Kidney (tissue), 14 donors: ENCODE data around the gene DNAH11. TPM values are rescaled to one million over a fixed set of nuclear protein-coding genes. Genes with fewer than 3 reads are reported as not detected.
A peak's percentile ranks its signal among the peaks of the same experiment; 100 is the strongest.
"Not testable (repeated sequence)": the region's sequence is repeated elsewhere in the genome, so short reads cannot be mapped to it uniquely, and the experiment has no call there.

Experiments used
- DNase-seq, 5 donors: peaks; one replicate each; pipeline ENCODE4 v3.0.0-alpha.2; 2013 to 2020
- FAIRE-seq: peaks from 2 replicates; lab custom pipeline; 2012; peaks lifted over from hg19 to GRCh38; lab: Jason Lieb, UNC
- H3K27ac ChIP-seq, 2 donors: one replicate each; pipeline ENCODE4 v1.7.0; 2013; ENCODE audit warnings: low read depth in 2 of 2, low read length in 2 of 2, inconsistent platforms in 1 of 2
- H3K27me3 ChIP-seq: one replicate; pipeline ENCODE4 v1.7.1; 2013; ENCODE audit warnings: low read length, inconsistent platforms; ENCODE audit not compliant: control insufficient read depth, insufficient read depth
- H3K36me3 ChIP-seq, 3 donors: one replicate each; pipeline versions ENCODE4 v1.7.0 to v1.7.1; 2013; ENCODE audit warnings: low read length in 3 of 3, control low read depth in 1 of 3, inconsistent platforms in 1 of 3; ENCODE audit not compliant: insufficient read depth in 3 of 3, control insufficient read depth in 2 of 3
- H3K4me1 ChIP-seq, 3 donors: one replicate each; pipeline versions ENCODE4 v1.7.0 to v1.7.1; 2013; ENCODE audit warnings: low read length in 3 of 3, inconsistent platforms in 1 of 3, low read depth in 1 of 3; ENCODE audit not compliant: control insufficient read depth in 2 of 3, insufficient read depth in 2 of 3
- H3K4me3 ChIP-seq, 3 donors: one replicate each; pipeline versions ENCODE4 v1.7.0 to v1.8.1; 2013; ENCODE audit warnings: low read length in 3 of 3, control low read depth in 1 of 3, inconsistent platforms in 1 of 3
- H3K9ac ChIP-seq, 3 donors: one replicate each; pipeline versions ENCODE4 v1.7.0 to v1.7.1; 2013; ENCODE audit warnings: low read length in 3 of 3, control low read depth in 1 of 3, inconsistent platforms in 1 of 3
- H3K9me3 ChIP-seq, 3 donors: one replicate each; pipeline versions ENCODE4 v1.7.0 to v1.7.1; 2013; ENCODE audit warnings: low read length in 3 of 3, control low read depth in 1 of 3, inconsistent platforms in 1 of 3; ENCODE audit not compliant: control insufficient read depth in 2 of 3, insufficient read depth in 1 of 3
- intact Hi-C: fragments of 100-400 bp; cut with DNase I; formaldehyde crosslinking; loops from one replicate; pipeline ENCODE4 v1.11.1; 2022
- polyA plus RNA-seq: library from polyadenylated mRNA; stranded (reverse); fragments of 350-450 nt; fragmentation: Illumina TruSeq; extraction: RNeasy Lipid Tissue Mini Kit (QIAGEN cat#74804); gene quantifications from one replicate; pipeline ENCODE4 v1.2.3, GENCODE V29; 2014; ENCODE audit warnings: low read depth, low replicate concordance; ENCODE audit not compliant: insufficient read depth
- total RNA-seq: library from RNA; stranded (reverse); fragmentation: NEBNext Ultra II Directional; extraction: Animal tissue kit (Norgen Biotek cat#: 25700); gene quantifications from one replicate; pipeline ENCODE4 v1.2.1, GENCODE V29; 2021
- TF ChIP-seq, protein P1 (sequence below): IDR thresholded peaks from 3 replicates; pipeline ENCODE4 v1.5.1; 2012; ENCODE audit warnings: mild to moderate bottlenecking, moderate library complexity, borderline replicate concordance; ENCODE audit not compliant: insufficient read depth; ENCODE audit errors: extremely low read depth
- donor health status: control.
- donor health status: control.
- donor health status: control.
- donor health status: control.
- donor health status: control.
- donor health status: DM: yes; HTN: yes; CAD: no.
- donor health status: Normal renal cell carcinoma (clear cell type).

DNAH11 gene
- total and polyA plus RNA-seq, 2 donors from 2014 or later = 0.58 to 2.3 TPM

DNA sequence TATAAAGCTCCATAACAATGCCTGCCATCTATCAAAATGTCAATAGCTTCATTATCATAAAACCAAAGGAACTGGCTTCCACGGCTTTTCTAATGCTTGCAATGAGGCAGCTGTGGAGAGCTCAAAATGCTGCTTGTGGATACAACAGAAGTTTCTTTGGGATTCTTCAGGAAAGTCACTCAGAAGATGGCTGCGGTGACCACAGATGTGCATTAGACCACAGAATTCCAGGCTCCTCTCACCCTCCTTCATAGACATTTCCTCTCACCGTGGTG lies 325.7 kb downstream of the DNAH11 start:
- Histone ChIP-seq H3K4me3 (no peak overlapping the region), H3K27ac (no peak overlapping the region), H3K9ac (no peak overlapping the region), H3K27me3 (no peaks in the 10 kb centered on the region), H3K4me1 (peaks cover 0 to 4% (median 0%) of the 10 kb centered on the region in 3 donors), H3K36me3 (no peaks in the 10 kb centered on the region), H3K9me3 (no peaks in the 10 kb centered on the region)
- FAIRE-seq (no peak), DNase-seq (peak in 1 of 5 donors; percentile 8)
- intact Hi-C loops = no loop called here
- TF ChIP-seq, protein P1, sequence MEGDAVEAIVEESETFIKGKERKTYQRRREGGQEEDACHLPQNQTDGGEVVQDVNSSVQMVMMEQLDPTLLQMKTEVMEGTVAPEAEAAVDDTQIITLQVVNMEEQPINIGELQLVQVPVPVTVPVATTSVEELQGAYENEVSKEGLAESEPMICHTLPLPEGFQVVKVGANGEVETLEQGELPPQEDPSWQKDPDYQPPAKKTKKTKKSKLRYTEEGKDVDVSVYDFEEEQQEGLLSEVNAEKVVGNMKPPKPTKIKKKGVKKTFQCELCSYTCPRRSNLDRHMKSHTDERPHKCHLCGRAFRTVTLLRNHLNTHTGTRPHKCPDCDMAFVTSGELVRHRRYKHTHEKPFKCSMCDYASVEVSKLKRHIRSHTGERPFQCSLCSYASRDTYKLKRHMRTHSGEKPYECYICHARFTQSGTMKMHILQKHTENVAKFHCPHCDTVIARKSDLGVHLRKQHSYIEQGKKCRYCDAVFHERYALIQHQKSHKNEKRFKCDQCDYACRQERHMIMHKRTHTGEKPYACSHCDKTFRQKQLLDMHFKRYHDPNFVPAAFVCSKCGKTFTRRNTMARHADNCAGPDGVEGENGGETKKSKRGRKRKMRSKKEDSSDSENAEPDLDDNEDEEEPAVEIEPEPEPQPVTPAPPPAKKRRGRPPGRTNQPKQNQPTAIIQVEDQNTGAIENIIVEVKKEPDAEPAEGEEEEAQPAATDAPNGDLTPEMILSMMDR = no peak

DNA sequence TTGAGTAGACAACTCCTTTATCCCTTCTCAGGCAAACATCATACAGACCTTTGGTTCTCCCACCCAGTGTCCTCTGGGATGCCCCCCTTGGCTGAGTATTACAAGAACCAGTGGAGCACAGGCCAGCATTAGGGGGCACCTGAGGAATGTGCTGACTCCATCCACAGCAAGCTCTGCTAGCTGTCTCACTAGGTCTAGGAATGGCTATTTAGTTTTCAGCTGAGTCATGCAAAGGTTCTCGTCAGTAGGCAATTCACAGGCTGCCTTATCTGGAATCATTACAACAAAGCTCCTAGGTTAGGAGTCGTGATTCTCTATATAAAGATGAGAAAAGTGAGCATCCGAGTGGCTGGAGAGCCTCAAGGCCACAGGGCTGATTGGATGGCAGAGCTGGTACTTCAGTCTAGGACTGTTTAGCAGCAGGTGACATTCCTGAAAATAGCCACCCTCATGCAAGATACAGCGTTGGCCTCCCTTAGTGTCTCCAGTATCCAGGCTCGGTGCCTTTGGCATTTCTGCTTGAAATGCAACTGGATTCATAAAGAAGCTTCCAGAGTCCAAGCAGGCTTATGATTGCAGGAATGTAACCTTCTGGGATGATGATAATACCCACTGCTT lies 327.1 kb downstream of the DNAH11 start:
- DNase-seq = peak in 1 of 5 donors; percentile 10
- TF ChIP-seq, protein P1 = no peak
- intact Hi-C loops = no loop called here
- Histone ChIP-seq H3K4me3 (no peak overlapping the region), H3K36me3 (no peaks in the 10 kb centered on the region), H3K9me3 (no peaks in the 10 kb centered on the region), H3K27ac (no peak overlapping the region), H3K9ac (no peak overlapping the region), H3K4me1 (peaks cover 0 to 4% (median 0%) of the 10 kb centered on the region in 3 donors), H3K27me3 (no peaks in the 10 kb centered on the region)
- no peak for FAIRE-seq

DNA sequence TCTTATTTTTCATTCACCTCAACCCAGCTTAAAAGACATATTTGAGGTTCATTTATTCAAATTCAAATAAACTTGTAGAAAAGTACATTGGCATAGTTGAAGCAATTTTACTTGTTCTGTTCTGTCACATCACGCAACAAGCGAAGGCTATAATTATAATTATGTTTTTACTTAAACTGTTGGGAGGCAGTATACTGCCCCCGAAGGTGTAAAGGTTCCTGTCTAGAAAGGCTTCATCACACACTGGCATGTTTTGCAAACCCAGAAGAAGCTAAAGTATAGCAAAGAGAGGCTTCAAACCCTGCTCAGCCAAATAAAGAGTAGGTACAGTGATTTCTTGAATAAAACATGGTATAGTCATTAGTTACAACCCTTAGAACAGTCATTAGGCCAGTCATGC lies 340.2 kb downstream of the DNAH11 start:
- H3K9ac ChIP-seq = no peak overlapping the region
- FAIRE-seq (no peak), DNase-seq (no peak)
- no peak overlapping the region for H3K4me3 ChIP-seq
- H3K9me3 ChIP-seq = no peaks in the 10 kb centered on the region
- no peaks in the 10 kb centered on the region for H3K27me3 ChIP-seq
- no peaks in the 10 kb centered on the region for H3K36me3 ChIP-seq
- no peak overlapping the region for H3K27ac ChIP-seq
- intact Hi-C loops = no loop called here
- no peaks in the 10 kb centered on the region for H3K4me1 ChIP-seq
- TF ChIP-seq, protein P1 = no peak

DNA sequence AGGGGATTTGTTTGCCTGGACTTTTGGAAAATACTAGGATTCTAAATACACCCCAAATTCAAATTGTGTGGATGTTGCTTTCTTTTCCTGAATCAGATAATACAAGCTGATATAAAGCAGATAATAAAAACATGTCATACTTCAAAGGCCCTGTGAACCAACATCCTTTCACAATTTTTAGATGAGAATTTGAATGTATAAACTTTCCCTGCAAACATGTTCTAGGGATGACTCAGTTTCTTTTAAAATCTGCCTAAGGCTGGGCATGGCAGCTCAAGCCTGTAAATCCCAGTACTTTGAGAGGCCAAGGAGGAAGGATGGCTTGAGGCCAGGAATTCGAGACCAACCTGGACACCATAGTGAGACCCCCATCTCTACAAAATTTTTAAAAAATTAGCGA lies 340.7 kb downstream of the DNAH11 start:
- FAIRE-seq, H3K36me3 ChIP-seq, DNase-seq, H3K27ac ChIP-seq, intact Hi-C loops, H3K4me3 ChIP-seq, H3K9me3 ChIP-seq, H3K9ac ChIP-seq, H3K4me1 ChIP-seq, H3K27me3 ChIP-seq: not testable (repeated sequence)
